Measurements from ENCODE around the gene EXD3.

The EXD3 gene

DNA sequence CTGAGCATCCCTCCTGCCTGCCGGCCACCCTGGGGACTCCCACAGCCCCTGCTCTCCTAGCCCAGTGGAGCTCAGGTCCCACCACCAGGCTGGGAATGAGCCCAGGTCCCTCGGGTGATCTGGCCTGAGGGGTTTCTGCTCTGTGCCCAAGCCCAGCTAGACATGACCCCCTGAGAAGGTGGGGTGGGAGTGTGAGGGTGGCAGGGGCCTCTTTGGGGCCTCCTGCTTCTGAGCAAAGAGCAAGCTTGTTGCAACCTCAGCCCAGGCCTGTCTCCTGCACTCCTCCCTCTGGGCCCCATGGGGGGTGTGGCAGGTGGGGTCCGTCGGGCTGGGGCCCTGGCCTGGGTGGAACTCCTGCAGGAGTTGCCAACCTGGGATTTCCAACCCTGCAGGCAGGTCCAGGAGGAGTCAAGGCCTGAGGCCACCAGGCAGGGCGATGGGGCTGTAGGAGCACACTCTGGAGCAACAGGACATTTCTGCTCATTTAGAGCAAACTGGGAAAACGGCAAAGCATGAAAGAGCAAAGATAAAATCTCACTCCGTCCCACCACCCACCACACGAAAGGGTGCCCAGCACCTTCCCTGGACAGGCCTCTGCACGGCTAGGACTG, 109.5 kb downstream of the EXD3 start:
- DNase-seq = no peak

DNA sequence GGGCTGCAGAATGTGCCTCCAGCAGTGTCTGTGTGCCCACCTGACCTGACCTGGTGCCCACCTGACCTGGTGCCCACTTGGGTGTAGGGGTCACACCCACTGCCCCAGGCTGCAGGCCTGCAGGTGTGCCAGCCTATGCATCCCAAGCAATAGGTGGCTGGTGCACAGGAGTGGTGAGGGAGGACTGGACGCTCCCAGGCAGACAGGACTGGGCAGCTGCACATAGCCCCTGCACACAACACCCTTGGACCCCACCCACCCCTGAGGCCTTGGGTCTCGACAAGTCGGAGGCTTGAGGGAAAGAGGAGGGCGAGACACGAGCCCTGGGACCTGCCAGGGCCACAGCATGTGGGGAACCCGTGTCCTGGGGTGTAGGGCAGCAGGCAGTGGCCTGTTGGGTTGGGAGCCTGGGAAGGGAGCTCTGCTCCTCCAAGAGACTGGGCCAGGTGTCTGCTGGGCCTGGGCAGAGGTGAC, 110.1 kb downstream of the EXD3 start:
- no peak for DNase-seq

DNA sequence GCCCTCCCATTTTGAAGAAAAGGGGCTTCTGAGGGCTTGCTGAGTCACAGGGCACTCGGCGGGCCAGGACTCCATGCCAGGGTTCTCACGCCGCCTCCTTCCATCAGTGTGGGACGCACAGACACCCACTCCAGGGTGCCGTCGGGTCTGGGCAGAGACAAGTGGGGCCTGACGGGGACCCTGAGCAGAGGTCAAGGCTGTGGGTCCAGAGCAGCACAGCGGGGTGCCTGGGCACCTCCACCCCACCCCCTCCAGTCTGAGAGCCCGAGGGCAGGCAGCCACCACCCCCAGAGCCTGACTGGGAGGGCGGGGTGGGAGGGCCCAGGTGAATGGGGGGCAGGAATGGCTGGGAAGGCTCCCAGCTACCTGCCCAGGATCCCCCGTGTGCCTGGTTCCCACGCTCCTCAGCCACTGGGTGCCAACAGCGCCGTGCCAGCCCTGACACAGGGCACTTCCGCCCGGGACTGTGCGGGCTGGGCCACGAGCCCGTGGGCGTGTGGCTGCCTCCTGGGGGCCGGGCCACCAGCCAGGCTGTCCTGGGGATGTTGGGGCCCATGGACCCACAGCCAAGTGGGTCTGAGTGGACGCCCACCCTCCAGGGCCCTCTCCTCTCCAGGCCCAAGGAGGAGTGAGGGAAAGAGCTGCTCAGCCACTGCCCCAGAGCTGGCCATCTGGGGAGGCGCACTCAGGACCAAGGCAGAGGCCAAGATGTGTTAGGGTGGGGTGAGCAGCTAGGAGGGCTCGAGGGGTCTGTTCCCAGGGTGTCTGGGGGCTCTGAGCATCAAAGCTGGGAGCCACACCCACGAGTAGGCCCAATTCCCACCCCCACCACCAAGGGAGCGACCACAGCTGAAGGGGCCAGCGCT, 110.7 kb downstream of the EXD3 start:
- DNase-seq = no peak

DNA sequence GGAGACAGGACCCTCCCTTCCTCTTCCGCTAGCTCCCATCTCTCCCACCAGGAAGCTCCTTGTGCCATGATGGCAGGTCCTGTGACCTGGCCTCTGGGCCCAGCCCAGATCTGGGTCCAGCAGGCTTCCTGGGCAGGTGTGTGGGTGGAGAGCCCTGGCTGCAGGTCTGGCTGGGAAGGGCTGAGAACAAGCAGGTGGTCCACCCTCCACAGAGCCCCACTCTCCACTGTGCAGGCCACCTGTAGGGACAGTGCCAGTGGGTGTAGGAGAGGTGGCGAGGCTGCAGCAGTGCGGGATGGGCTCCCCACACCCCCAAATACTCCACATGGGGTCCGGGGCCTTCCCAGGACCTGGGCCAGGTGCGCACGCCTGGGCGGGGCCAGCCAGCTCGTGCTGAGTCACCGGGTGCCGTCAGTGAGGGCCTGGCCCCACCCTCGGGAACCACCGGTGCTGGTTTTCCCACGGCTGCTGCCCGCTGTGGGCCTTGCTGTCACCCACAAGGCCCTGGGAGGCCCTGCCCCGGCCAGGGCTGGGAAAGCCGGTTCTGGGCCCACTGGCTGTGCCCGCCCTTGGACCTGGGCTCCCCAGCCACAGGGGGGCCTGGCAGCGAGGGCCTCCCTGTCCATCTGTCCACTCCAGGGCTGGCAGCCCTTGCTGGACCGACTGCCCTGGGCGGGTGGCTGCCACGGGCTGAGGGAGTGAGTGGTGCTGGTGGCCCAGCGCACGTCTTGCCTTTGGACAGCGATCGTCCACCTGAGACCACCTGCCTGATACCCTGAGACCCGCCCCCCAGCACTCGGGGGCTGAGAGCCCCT, 111.6 kb downstream of the EXD3 start:
- DNase-seq = peak in 1 of 2 experiments; percentile 34

DNA sequence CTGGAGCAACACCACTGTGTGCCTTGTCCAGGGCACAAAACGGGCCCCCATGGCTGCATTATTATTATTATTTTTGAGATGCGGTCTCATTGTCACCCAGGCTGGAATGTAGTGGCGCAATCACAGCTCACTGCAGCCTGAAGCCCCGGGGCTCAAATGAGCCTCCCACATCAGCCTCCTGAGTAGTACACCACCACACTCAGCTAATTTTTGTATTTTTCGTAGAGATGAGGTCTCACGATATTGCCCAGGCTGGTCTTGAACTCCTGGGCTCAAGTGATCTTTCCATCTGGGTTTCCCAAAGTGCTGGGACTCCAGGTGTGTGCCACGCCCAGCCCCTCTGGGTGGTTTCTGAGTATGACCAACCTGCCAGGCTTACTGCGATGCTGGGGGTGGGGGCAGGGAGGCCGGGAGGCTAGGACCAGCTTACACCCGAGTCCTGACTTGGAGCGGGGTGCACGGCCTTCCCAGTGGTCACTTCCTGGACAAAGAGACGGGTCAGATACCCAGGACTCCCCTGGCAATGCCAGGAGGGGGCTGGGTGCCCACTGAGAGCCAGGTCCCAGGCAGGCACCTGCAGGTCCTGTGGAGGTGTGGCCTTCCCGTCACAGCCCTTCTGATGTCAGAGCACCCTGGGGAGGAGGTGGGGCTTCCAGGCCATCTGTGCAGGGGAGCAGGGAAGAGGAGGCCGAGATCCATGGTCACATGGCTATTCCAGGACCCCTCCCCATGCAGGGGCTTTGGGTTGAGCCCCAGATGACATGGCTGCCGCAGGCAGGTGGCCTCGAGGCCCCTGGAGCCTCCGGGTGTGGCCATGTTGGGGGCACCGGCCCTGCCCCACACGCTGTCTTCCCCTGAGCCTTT, 112.5 kb downstream of the EXD3 start:
- DNase-seq = peak in 1 of 2 experiments; percentile 49

DNA sequence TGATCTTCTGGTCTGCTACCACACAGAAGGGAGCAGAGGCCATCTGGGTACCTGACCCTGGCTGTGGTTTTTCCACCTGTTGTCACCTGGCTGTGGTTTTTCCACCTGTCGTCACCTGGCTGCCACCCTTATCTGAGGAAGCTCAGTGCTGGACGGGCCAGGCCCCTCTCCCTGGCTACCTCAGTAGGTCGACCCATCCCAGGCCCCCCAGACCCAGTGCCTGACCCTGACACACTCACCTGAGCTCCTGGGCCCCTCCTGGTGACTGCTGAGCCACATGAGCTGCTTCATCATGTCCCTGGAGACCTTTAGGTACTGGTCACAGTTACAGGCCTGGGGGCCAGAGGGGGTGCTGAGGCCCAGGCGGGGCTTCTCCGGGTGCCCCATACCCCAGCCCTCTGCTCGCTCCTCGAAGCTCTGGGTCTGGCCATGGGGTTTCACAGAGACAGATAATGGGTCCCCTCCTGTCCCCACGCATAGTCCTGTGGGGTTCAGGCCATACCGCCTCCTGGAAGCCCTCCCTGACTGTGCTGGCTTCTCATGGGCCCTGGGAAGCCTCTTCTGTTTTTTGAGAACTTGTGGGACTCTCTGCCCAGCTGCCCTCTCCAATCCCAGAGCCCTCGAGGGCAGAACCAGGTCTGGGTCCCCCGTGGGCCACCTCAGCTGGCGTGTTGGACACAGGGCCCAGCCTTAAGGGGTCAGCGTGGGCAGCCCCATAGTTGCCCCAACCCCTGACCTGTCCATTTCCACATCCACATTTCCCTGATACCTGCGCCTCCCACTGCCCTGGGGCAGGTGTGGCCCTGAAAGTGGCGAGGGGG, 113.4 kb downstream of the EXD3 start:
- no peak for DNase-seq

DNA sequence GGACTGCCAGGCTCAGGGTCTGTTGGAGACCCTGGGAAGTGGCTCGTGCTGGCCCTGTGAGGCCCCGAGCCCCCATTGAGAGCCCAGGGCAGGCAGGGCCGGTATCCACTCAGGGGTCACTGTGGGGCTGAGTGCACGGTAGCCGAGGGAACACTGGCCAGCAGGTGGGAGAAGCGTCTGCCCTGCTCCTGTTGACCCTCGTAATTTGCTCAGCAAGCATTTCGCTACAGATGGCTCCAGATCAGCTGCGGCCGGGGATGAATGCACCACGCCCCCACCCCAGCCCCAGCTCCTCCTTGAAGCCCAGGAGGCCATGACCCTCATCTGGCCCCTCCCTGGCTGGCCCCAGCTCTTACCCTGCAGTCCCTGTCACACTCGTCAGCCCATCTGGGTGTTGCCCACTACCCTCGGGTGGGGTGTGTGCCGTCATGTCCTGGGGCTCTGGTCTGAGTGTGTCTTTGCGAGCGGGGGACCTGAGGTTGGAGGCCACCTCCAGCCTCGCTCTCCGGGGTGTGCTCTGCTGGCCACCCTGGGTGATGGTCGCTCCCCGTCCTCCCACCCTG, 114.8 kb downstream of the EXD3 start:
- DNase-seq = no peak

DNA sequence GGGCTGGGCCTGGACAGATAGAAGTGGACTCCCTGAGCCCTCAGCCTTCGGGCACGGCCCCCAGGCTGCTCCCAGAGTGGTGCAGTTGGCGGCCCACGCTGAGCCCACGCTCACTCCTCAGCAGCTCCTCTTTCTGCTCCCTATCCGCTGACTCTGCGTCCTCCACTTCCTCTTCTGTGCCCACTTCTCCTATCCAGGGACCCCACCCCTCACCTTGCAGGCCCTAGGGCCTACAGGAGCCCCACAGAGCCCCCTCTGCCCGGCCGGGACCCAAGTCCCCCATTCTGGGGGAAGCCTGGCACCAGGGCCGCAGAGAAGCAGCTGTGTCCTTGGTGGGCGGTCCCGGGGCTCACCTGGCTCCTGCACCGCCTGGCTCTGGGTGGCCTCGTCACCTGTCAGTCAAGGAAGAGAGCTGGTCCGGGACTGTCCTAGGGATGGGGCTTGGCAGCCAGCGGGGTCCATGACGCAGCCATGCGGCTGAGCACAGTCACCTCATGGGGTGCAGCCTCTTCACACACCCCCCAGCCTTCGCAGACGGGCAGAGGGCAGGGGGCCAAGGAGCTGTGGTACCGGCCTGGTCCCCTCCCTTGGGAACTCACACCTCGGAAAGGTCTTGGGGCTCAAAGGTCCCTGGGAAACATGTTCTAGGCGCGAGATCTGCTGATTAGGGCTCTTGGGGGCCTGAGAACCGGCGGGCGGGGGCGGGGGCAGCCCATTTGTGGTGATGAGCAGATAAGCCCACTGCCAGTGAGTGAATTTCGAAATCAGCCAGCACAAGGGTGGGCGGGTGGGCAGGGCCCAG, 115.5 kb downstream of the EXD3 start:
- peak in 1 of 2 experiments; percentile 20 for DNase-seq

DNA sequence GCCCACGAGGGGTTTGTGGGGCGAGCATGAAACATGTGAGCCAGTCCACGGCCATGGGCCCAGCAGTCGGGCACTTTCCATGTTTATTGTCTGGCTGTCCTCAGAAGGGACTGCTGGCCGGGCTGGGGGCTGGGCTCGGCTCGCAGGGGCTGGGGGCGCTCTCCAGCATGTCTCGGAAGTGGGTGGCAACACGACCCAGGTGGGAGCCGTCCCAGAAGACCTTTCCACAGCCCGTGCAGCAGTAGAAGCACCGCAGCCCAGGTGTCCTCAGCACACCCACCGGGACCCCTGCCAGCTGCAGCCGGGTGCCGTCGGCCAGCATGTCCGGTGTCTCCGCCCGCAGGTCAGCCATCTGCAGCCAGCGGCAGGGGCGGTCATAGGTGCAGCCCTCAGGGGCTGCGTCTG, 116.1 kb downstream of the EXD3 start:
- no peak for DNase-seq

DNA sequence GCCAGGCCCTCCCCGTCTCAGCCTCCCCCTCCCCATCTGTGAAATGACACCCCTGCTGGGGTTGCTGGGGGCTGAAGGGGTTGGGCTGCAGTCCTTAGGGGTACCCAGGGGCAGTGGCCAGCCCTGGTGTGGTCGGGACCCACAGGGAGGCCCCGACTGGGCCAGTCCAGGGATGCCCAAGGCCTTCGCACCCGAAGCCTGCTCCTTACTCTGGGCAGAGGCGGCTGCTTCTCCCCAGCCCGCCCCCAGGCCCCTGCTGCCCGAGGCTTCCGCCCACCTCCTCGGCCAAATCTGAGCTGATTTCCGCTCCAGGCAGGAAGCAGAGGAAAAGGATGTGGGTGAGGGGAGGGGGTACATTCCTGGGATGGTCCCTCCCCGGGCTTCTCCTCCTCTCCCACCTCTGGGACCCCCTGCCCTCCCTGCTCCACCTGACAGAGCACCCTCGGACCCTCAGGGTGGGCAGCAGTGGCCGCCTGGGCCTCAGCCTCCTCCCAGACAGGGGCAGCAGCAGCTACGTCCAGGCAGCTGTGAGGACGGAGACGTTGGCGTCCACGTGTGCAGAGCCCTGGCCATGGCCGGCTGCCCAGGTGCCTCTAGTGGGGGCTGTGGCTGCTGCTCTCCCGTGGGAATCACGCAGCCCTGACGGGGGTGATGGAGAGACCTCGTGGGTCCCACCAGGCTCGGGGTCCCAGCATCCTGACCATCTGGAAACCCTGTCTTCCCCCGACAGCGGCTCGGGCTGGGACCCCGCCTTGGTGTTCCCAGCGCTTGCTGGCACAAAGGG, 116.7 kb downstream of the EXD3 start:
- no peak for DNase-seq

DNA sequence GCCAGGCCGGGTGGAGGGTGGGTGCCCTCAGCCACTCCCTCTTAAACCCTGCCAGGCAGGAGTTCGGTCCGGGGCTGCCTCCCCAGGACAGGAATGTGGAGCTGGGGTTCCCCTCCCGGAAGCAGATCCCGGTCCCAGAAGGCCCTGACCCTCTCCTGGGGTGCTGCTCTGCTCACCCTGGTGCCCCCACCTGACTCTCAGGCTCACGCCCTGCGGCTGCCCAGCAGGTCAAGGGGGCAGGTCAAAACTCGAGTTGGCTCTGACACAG, 117.2 kb downstream of the EXD3 start:
- DNase-seq = no peak

DNA sequence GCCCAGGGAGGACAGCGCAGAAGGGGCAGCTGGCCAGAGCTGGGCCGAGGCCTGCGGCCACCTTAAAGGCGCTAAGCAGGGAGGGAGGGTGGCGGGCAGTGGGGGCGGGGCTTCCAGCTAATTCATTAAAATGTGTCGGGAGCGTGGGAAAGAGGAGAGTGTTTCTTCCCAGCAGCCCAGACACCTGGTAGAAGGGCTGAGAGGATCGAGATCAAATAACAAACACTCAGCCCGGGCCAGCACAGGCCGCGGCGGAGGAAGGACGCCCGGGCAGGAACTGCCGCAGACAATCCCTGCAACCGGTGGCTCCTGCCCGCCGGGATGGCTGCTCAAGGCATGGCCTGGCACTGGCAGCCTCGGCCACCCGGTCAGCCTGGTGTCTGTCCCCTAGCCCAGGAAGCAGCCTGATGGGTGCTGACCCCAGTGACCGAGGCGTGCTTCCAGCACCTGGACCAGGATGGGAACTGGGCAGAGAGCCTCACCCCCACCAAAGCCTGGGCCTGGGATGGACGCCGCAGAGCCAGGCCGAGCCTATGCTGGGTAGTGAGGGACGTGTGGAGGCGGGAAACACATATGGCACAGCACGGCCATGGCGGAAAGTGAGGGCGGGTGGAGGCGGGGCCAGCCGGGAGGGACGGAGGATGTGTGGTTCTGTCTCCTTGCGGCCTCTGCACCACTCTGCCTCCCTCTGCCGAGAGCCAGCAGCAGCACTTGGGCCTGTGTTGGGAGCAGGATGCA, 117.7 kb downstream of the EXD3 start:
- DNase-seq = peak in 1 of 2 experiments; percentile 66

DNA sequence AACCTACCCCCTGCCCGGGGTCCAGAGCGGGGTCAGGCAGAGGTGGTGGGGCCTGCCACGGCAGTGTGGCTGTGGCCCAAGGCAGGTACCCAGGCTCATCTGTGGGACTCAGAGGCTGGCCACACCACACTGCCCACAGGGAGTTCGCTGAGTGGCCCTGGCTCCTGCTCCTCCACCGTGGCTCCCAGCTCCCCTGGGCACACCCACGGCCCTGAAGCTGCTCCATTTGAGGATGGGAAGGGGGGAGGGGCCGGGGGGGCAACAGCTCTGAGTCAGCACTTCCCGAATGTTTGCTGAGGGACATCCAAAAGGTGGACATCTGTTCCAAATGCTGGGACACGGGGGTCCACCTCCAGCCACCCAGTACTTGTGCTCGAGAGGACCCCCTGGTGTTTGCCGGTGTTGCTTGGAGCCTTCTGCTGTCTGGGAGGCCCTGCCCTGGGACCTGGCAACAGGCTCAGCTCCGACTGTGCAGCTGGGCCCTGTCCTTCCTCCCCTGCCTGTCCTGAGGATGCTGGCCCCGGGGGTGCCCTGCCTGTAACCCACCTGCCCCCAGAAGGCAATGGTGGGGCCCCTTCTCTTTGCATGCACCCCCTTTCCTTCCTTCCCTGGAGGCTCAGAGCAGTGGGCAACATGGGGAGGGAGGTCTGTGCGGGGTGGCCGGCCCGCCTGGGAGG, 118.4 kb downstream of the EXD3 start:
- DNase-seq = peak in 1 of 2 experiments; percentile 35

DNA sequence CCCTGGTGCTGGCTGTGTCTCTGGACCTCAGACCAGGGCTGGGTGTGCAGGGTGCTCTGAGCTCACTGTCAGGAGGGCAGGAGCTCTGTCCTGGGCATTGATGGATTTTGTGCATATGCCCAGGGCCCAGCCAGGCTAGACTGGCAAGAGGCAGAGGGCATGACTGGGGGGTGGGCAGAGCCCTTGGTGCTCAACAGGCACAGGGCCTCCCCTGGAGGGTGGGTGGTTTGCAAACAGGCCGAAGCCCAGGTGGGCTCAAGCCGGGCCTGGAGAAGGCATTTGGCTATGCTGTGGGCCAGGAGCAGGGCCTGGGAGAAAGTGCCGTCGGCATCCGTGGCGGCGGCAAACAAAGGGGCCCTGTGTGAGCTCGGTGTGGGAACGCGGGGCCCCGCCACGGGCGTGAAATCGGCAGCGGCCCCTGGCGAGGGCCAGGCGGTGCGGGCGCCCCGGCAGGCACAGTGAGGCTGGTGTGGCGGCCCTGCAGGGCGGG, 119.0 kb downstream of the EXD3 start:
- peak in 1 of 2 experiments; percentile 25 for DNase-seq

DNA sequence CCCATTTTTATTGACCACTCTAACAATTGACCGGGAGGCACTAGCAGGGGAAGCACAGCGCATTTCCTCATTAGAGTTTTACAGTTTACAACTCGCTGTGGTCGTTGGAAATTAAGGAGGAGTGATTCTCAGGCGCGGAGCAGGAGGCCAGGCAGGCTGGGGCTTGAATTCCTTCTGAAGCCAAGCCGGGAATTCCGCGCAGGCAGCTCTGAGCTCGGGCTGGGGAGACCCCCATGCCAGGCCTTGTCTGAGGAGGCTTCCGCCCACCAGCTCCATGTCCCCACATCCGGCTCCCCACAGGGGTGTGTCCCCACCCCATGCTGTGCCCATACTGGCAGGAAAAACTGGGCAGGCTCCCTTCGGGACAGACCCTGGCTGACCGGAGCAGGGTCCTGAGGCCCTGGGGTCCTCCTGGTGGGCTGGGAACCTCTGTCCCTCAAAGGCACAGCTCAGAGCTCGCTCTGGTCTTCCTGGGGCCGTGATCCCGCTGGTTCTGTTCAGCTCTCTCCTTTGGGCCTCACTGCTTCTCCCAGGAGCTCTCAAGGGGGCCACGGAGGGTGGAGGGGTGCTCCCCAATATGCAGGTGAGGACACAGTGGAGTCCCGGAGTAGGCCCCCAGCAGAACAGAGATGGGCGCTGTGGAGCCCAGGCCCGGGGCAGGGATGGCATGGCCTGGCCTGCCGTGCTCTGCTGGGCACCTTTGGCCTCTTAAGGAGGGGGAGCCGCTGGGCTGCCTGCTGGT, 119.6 kb downstream of the EXD3 start:
- peak; percentile 25 to 47 for DNase-seq

DNA sequence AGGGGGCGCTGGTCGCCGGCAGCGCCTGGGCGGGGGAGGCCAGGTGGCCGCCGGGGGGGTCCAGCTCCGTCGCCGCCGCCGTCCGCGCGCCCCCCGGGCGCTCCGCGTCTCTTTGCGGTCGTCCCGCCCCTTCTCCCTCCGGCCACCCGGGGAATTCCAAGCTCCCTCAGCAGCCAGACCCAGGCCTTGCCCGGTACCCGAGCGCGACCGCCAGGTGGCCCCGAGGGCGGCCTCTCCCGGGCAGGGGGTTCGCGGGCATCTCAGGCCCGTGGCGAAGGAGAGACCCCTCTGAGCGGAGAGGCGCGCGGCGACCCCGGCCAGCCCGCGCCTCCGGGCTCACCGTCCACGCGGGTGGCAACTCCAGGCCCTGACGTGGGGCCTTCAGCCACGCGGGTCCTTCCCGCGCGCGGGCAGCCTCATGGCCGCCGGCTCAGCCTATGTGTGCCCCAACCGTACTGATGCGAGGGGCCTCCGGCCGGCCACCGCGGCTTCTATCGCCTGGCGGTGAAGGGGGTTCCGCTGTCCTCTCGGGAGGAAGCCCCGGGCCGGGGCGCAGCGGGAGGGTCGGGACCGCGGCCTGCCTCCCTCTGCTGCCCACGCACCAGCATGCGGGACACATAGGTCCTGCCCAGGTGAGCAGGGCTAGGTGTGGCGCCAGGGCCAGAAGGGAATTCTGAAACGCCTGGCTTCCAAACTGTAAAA, 120.4 kb downstream of the EXD3 start:
- DNase-seq = peak in 1 of 2 experiments; percentile 74

DNA sequence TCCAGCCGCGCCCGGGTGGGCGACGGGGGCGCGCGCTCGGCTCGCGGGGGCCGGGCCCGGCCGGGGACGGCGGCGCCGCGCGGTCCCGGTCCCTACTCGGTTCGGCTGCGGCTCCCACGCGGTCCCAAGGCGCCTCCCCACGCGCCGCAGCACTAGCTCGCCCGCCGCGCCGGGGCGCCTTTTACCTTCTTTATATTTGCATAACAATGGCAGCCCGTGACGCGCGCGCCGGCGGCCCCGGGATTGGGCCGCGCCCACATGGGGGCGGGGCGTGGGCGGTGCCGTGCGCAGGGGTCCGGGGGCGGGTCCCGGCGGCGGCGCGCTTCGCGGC, 120.9 kb downstream of the EXD3 start, which contains the start of gene NRARP:
Gene NRARP (minus strand): TSS at position 154 of the 331 bp plus-strand sequence. CDS start 343 bp downstream, outside the sequence.
- peak in 1 of 2 experiments; percentile 84 for DNase-seq
